ENCODE data around the gene PPP2R5A.
"Not testable (repeated sequence)": the region's sequence is repeated elsewhere in the genome, so short reads cannot be mapped to it uniquely, and the experiment has no call there.

Gene PPP2R5A

DNA sequence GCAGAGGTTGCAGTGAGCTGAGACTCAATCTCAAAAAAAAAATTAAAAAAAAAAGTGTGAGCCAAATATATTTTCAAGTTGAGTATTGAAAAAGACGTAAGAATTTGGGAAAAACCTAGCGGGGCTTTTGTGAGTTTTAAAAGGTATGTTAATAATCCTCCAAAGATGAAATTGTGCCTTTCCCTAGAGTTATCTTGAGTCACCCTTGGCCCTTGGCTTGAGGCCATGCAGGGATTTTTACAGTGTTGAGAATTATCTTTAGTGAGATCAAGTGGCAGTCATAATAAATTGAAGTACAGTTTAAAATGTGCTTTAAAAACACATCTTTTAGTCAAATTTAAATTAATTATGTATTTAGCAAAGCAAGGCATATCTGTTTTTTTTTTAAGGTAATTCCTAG is 32.7 kb downstream of the PPP2R5A start:
- Histone ChIP-seq H3K4me1 (ENCODE audit: control insufficient read depth, insufficient read depth, low read length) (no peaks in the 10 kb centered on the region), H3K27me3 (ENCODE audit: control insufficient read depth in 1 of 2, insufficient read depth in 2 of 2, low read length in 2 of 2) (no peaks in the 10 kb centered on the region), H3K27ac (ENCODE audit: low read length) (no peak overlapping the region), H3K9ac (ENCODE audit: low read length in 2 of 2) (no peak overlapping the region), H3K9me3 (ENCODE audit: control insufficient read depth in 2 of 2, low read length in 2 of 2) (no peaks in the 10 kb centered on the region), H3K36me3 (ENCODE audit: control insufficient read depth in 2 of 2, insufficient read depth in 2 of 2, low read length in 2 of 2) (no peaks in the 10 kb centered on the region), H3K4me3 (ENCODE audit: low read length in 2 of 2) (no peak overlapping the region)

GRCh38 chr1:212321031-212321430 is 35.8 kb downstream of the PPP2R5A start:
- not testable (repeated sequence) for H3K4me3 ChIP-seq (ENCODE audit: low read length in 2 of 2); H3K9ac ChIP-seq (ENCODE audit: low read length in 2 of 2); H3K36me3 ChIP-seq (ENCODE audit: control insufficient read depth in 2 of 2, insufficient read depth in 2 of 2, low read length in 2 of 2); H3K9me3 ChIP-seq (ENCODE audit: control insufficient read depth in 2 of 2, low read length in 2 of 2); H3K27me3 ChIP-seq (ENCODE audit: control insufficient read depth in 1 of 2, insufficient read depth in 2 of 2, low read length in 2 of 2); H3K4me1 ChIP-seq (ENCODE audit: control insufficient read depth, insufficient read depth, low read length); H3K27ac ChIP-seq (ENCODE audit: low read length)

DNA sequence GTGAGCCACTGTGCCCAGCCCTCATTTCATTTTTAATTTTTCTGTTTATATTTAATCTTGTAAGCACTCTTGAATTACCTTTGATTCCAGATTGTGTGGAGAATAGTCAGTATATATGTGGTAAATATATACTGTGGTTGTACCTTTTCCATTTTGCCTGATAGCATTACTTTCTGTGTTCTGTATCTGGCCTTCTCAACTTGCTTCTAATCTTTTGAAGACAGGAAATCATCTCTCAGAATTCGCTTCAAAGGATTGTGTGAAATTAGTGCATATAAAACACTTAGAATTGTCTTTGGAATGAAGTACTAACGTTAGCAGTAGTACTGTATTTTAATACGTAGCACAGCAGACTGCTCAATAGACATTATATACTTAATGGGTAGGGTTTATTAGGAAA is 37.9 kb downstream of the PPP2R5A start:
- H3K9me3 ChIP-seq (ENCODE audit: control insufficient read depth in 2 of 2, low read length in 2 of 2) = no peaks in the 10 kb centered on the region
- no peaks in the 10 kb centered on the region for H3K36me3 ChIP-seq (ENCODE audit: control insufficient read depth in 2 of 2, insufficient read depth in 2 of 2, low read length in 2 of 2)
- no peak overlapping the region for H3K27ac ChIP-seq (ENCODE audit: low read length)
- no peak overlapping the region for H3K4me3 ChIP-seq (ENCODE audit: low read length in 2 of 2)
- no peak overlapping the region for H3K9ac ChIP-seq (ENCODE audit: low read length in 2 of 2)
- H3K27me3 ChIP-seq (ENCODE audit: control insufficient read depth in 1 of 2, insufficient read depth in 2 of 2, low read length in 2 of 2) = no peaks in the 10 kb centered on the region
- H3K4me1 ChIP-seq (ENCODE audit: control insufficient read depth, insufficient read depth, low read length) = no peaks in the 10 kb centered on the region

DNA sequence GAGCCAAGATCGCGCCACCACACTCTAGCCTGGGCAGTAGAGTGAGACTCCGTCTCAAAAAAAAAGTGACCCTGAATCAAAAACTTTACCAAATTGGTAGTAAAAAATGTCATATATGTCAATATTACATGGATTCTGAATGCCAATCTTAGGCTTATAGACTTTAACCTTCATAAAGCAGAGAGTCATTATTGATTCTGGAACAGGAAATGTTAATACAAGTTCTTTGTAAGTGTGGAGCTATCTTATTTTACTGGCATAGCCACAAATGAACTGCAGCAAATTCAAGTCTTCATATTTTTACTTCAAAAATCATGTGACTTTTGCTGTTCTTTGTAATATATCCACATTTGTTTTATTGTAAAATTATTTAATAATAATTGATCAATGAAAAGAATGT is 41.3 kb downstream of the PPP2R5A start:
- Histone ChIP-seq H3K4me3 (ENCODE audit: low read length in 2 of 2) (no peak overlapping the region), H3K27ac (ENCODE audit: low read length) (no peak overlapping the region), H3K27me3 (ENCODE audit: control insufficient read depth in 1 of 2, insufficient read depth in 2 of 2, low read length in 2 of 2) (no peaks in the 10 kb centered on the region), H3K36me3 (ENCODE audit: control insufficient read depth in 2 of 2, insufficient read depth in 2 of 2, low read length in 2 of 2) (no peaks in the 10 kb centered on the region), H3K9ac (ENCODE audit: low read length in 2 of 2) (no peak overlapping the region), H3K4me1 (ENCODE audit: control insufficient read depth, insufficient read depth, low read length) (no peaks in the 10 kb centered on the region), H3K9me3 (ENCODE audit: control insufficient read depth in 2 of 2, low read length in 2 of 2) (no peaks in the 10 kb centered on the region)

DNA sequence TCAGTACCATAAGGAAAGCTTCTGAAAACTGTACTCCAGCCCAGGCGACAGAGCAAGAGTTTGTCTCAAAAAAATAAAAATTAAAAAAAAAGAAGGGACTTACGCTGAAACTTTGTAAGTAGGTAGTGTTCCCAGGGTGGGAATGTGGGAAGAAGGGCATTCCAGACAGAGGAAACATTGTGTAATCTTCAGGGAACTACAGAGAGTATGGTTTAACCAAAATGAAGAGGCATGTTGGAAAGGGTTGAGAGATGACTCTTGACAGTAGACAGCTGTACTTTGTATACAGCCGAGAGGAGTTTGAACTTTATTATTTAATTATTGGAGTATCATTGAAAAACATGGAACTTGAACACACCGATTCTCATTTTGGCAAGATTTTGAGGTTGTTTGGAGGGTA is 43.0 kb downstream of the PPP2R5A start:
- Histone ChIP-seq H3K4me3 (ENCODE audit: low read length in 2 of 2) (no peak overlapping the region), H3K27me3 (ENCODE audit: control insufficient read depth in 1 of 2, insufficient read depth in 2 of 2, low read length in 2 of 2) (no peaks in the 10 kb centered on the region), H3K9ac (ENCODE audit: low read length in 2 of 2) (no peak overlapping the region), H3K4me1 (ENCODE audit: control insufficient read depth, insufficient read depth, low read length) (no peaks in the 10 kb centered on the region), H3K9me3 (ENCODE audit: control insufficient read depth in 2 of 2, low read length in 2 of 2) (no peaks in the 10 kb centered on the region), H3K36me3 (ENCODE audit: control insufficient read depth in 2 of 2, insufficient read depth in 2 of 2, low read length in 2 of 2) (peaks cover 0 to under 1% of the 10 kb centered on the region in 2 donors), H3K27ac (ENCODE audit: low read length) (no peak overlapping the region)

GRCh38 chr1:212329105-212329504 is 43.9 kb downstream of the PPP2R5A start:
- Histone ChIP-seq H3K27me3 (ENCODE audit: control insufficient read depth in 1 of 2, insufficient read depth in 2 of 2, low read length in 2 of 2) (no peaks in the 10 kb centered on the region), H3K4me1 (ENCODE audit: control insufficient read depth, insufficient read depth, low read length) (no peaks in the 10 kb centered on the region), H3K9ac (ENCODE audit: low read length in 2 of 2) (no peak overlapping the region), H3K36me3 (ENCODE audit: control insufficient read depth in 2 of 2, insufficient read depth in 2 of 2, low read length in 2 of 2) (peaks cover 5 to 8% of the 10 kb centered on the region in 2 donors), H3K4me3 (ENCODE audit: low read length in 2 of 2) (no peak overlapping the region), H3K9me3 (ENCODE audit: control insufficient read depth in 2 of 2, low read length in 2 of 2) (no peaks in the 10 kb centered on the region), H3K27ac (ENCODE audit: low read length) (no peak overlapping the region)

DNA sequence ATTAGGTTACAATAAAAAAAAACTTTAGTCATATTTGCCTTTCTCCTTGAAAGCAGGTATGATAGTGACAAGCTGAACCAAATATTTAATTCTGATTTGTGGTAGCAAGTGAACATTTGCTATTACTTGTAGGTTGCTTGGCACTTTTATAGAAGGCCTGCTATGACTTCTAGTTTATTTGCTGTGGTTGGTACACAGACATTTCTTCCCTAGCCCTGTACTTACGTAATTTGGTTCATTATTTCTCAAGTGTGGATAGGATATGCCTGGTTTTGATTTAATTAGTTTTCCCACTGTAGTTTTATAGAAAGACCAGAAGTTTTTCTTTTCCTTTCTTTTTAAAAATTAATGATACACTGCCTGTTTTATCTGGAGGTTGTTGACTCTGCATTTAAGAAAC is 55.9 kb downstream of the PPP2R5A start:
- Histone ChIP-seq H3K9ac (ENCODE audit: low read length in 2 of 2) (no peak overlapping the region), H3K4me3 (ENCODE audit: low read length in 2 of 2) (no peak overlapping the region), H3K27ac (ENCODE audit: low read length) (no peak overlapping the region), H3K4me1 (ENCODE audit: control insufficient read depth, insufficient read depth, low read length) (no peaks in the 10 kb centered on the region), H3K36me3 (ENCODE audit: control insufficient read depth in 2 of 2, insufficient read depth in 2 of 2, low read length in 2 of 2) (peaks cover 2 to 4% of the 10 kb centered on the region in 2 donors), H3K9me3 (ENCODE audit: control insufficient read depth in 2 of 2, low read length in 2 of 2) (no peaks in the 10 kb centered on the region), H3K27me3 (ENCODE audit: control insufficient read depth in 1 of 2, insufficient read depth in 2 of 2, low read length in 2 of 2) (no peaks in the 10 kb centered on the region)

DNA sequence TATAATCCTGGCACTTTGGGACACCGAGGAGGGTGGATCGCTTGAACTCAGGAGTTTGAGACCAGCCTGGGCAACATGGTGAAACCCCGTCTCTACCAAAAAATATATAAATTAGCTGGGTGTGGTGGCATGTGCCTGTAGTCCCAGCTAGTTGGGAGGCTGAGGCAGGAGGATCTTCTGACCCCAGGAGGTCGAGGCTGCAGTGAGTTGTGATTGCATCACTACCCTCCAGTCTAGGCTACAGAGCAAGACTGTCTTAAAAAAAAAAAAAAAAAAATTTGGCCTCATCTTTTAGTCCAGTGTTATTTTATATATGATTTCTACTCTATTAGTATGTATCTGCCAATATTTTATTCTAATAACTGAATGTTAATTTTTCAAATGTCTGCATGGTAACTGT is 59.7 kb downstream of the PPP2R5A start:
- Histone ChIP-seq H3K4me1 (ENCODE audit: control insufficient read depth, insufficient read depth, low read length) (no peaks in the 10 kb centered on the region), H3K4me3 (ENCODE audit: low read length in 2 of 2) (no peak overlapping the region), H3K27ac (ENCODE audit: low read length) (no peak overlapping the region), H3K27me3 (ENCODE audit: control insufficient read depth in 1 of 2, insufficient read depth in 2 of 2, low read length in 2 of 2) (no peaks in the 10 kb centered on the region), H3K36me3 (ENCODE audit: control insufficient read depth in 2 of 2, insufficient read depth in 2 of 2, low read length in 2 of 2) (peaks cover 2 to 4% of the 10 kb centered on the region in 2 donors), H3K9me3 (ENCODE audit: control insufficient read depth in 2 of 2, low read length in 2 of 2) (no peaks in the 10 kb centered on the region), H3K9ac (ENCODE audit: low read length in 2 of 2) (no peak overlapping the region)

GRCh38 chr1:212346601-212347000 is 61.4 kb downstream of the PPP2R5A start:
- no peaks in the 10 kb centered on the region for H3K27me3 ChIP-seq (ENCODE audit: control insufficient read depth in 1 of 2, insufficient read depth in 2 of 2, low read length in 2 of 2)
- no peak overlapping the region for H3K9ac ChIP-seq (ENCODE audit: low read length in 2 of 2)
- no peaks in the 10 kb centered on the region for H3K9me3 ChIP-seq (ENCODE audit: control insufficient read depth in 2 of 2, low read length in 2 of 2)
- H3K27ac ChIP-seq (ENCODE audit: low read length) = no peak overlapping the region
- H3K4me3 ChIP-seq (ENCODE audit: low read length in 2 of 2) = no peak overlapping the region
- H3K36me3 ChIP-seq (ENCODE audit: control insufficient read depth in 2 of 2, insufficient read depth in 2 of 2, low read length in 2 of 2) = peaks cover 2 to 4% of the 10 kb centered on the region in 2 donors
- H3K4me1 ChIP-seq (ENCODE audit: control insufficient read depth, insufficient read depth, low read length) = no peaks in the 10 kb centered on the region

DNA sequence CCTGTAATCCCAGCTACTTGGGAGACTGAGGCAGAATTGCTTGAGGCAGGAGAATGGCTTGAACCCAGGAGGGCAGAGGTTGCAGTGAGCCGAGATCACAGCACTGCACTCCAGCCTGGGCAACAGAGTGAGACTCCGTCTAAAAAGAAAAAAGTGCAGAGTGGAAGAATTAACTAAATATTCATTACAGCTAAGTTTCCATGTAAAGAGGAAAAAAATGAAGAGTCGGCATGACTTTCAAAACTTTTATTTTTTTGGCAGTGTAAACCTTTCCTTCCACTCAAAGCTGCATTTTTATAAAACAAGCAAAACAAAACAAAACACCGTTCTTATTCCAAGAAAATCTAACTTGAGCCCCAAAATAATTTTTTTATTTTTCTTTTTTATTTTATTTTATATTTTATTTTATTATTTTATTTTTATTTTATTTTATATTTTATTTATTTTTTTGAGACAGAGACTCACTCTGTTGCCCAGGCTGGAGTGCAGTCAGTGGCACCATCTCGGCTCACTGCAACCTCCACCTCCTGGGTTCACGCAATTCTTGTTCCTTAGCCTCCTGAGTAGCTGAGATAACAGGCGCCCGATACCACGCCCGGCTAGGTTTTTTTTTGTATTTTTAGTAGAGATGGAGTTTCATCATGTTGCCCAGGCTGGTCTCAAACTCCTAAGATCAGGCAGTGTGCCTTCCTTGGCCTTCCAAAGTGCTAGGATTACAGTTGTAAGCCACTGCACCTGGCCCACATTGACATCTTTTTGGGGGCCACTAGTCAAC is 66.6 kb downstream of the PPP2R5A start:
- Histone ChIP-seq H3K36me3 (ENCODE audit: control insufficient read depth in 2 of 2, insufficient read depth in 2 of 2, low read length in 2 of 2) (peaks cover 6 to 12% of the 10 kb centered on the region in 2 donors), H3K9me3 (ENCODE audit: control insufficient read depth in 2 of 2, low read length in 2 of 2) (no peaks in the 10 kb centered on the region), H3K27me3 (ENCODE audit: control insufficient read depth in 1 of 2, insufficient read depth in 2 of 2, low read length in 2 of 2) (no peaks in the 10 kb centered on the region), H3K4me1 (ENCODE audit: control insufficient read depth, insufficient read depth, low read length) (no peaks in the 10 kb centered on the region), H3K27ac (ENCODE audit: low read length) (no peak overlapping the region), H3K4me3 (ENCODE audit: low read length in 2 of 2) (no peak overlapping the region), H3K9ac (ENCODE audit: low read length in 2 of 2) (no peak overlapping the region)

GRCh38 chr1:212353181-212353580 is 68.0 kb downstream of the PPP2R5A start:
- Histone ChIP-seq H3K27ac (ENCODE audit: low read length) (no peak overlapping the region), H3K9ac (ENCODE audit: low read length in 2 of 2) (no peak overlapping the region), H3K27me3 (ENCODE audit: control insufficient read depth in 1 of 2, insufficient read depth in 2 of 2, low read length in 2 of 2) (no peaks in the 10 kb centered on the region), H3K9me3 (ENCODE audit: control insufficient read depth in 2 of 2, low read length in 2 of 2) (no peaks in the 10 kb centered on the region), H3K36me3 (ENCODE audit: control insufficient read depth in 2 of 2, insufficient read depth in 2 of 2, low read length in 2 of 2) (peaks cover 10 to 15% of the 10 kb centered on the region in 2 donors), H3K4me3 (ENCODE audit: low read length in 2 of 2) (no peak overlapping the region), H3K4me1 (ENCODE audit: control insufficient read depth, insufficient read depth, low read length) (no peaks in the 10 kb centered on the region)

Data from stomach smooth muscle (tissue), 2 donors.